NOMO-1 (cell line): ENCODE data around the gene PARVB.

Experiments used
- DNase-seq, 2 experiments: peaks; one replicate each; lab custom pipeline; 2025; ENCODE audit not compliant: unreplicated experiment in 2 of 2; lab: John Stamatoyannopoulos, UW

PARVB gene

GRCh38 chr22:44192816-44193534, 168.9 kb downstream of the PARVB start:
- DNase-seq: no peak

GRCh38 chr22:44193535-44193891, 169.4 kb downstream of the PARVB start:
- no peak for DNase-seq

- DNase-seq: no peak
These were observed 170.5 kb downstream of the PARVB start for GRCh38 chr22:44194569-44194968.

GRCh38 chr22:44195189-44195871, 171.2 kb downstream of the PARVB start:
- no peak for DNase-seq

GRCh38 chr22:44196241-44196640, 172.1 kb downstream of the PARVB start:
- DNase-seq: no peak

- DNase-seq: no peak
These were observed 172.6 kb downstream of the PARVB start for GRCh38 chr22:44196731-44197131.

- no peak for DNase-seq
These were observed 173.2 kb downstream of the PARVB start for GRCh38 chr22:44197271-44197670.

- DNase-seq: no peak
These were observed 175.1 kb downstream of the PARVB start for GRCh38 chr22:44199164-44199563.

GRCh38 chr22:44199866-44200265, 175.8 kb downstream of the PARVB start:
- no peak for DNase-seq

GRCh38 chr22:44200451-44200850, 176.3 kb downstream of the PARVB start:
- no peak for DNase-seq

- no peak for DNase-seq
These were observed 176.9 kb downstream of the PARVB start for GRCh38 chr22:44200855-44201550.

GRCh38 chr22:44201665-44202064, 177.6 kb downstream of the PARVB start:
- DNase-seq: no peak

GRCh38 chr22:44202261-44202789, 178.2 kb downstream of the PARVB start:
- DNase-seq: no peak

GRCh38 chr22:44203203-44203602, 179.1 kb downstream of the PARVB start:
- DNase-seq: no peak

GRCh38 chr22:44204739-44205515, 180.8 kb downstream of the PARVB start:
- DNase-seq: no peak

- no peak for DNase-seq
These were observed 181.6 kb downstream of the PARVB start for GRCh38 chr22:44205516-44206329.

- DNase-seq: no peak
These were observed 182.2 kb downstream of the PARVB start for GRCh38 chr22:44206330-44206645.

- no peak for DNase-seq
These were observed 182.6 kb downstream of the PARVB start for GRCh38 chr22:44206696-44207095.

- DNase-seq: no peak
These were observed 183.3 kb downstream of the PARVB start for GRCh38 chr22:44207173-44207980.

GRCh38 chr22:44207981-44208317, 183.8 kb downstream of the PARVB start:
- DNase-seq: no peak
